ENCODE measurements around the gene PEX3. TPM values are rescaled to one million over a fixed set of nuclear protein-coding genes. Genes with fewer than 3 reads are reported as not detected.

PEX3 gene
- total RNA-seq, 2 donors from 2014 or later, result 10.0 to 12.2 TPM

DNA sequence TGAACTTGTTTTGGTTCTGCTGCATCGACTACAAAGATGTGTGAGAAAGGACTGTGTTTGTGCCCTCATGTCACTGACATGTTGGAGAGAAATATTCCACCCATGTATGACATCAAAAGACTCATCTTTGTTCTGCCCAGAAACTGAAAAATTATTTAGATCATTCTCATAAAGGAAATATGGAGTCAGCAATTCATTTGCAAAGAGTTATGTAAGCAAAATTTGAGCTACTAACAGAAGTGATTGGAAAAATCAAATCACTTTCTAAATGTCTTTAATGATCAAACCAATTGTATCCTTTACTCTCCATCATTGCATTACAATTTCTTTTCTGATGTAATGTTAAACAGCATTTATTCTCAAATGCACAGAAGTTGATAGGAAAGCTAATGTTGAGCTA is 19.4 kb upstream of the PEX3 start:
- Histone ChIP-seq H3K4me3 (ENCODE audit: low read length) (no peak overlapping the region), H3K9ac (ENCODE audit: extremely low read depth, low read length, poor library complexity, severe bottlenecking) (no peak overlapping the region), H3K36me3 (ENCODE audit: control insufficient read depth, insufficient read depth, low read length) (peaks cover 12% of the 10 kb centered on the region), H3K27ac (ENCODE audit: low read depth, low read length) (no peak overlapping the region), H3K4me1 (ENCODE audit: control insufficient read depth, insufficient read depth, low read length) (no peaks in the 10 kb centered on the region), H3K9me3 (ENCODE audit: control insufficient read depth, low read length) (no peaks in the 10 kb centered on the region), H3K27me3 (ENCODE audit: control insufficient read depth, insufficient read depth, low read length, poor library complexity, severe bottlenecking) (no peaks in the 10 kb centered on the region)
- Mint-ChIP-seq H3K27ac (no peak overlapping the region), H3K4me3 (no peak overlapping the region), H3K9me3 (no peaks in the 10 kb centered on the region), H3K36me3 (ENCODE audit: low read depth) (peaks cover 2% of the 10 kb centered on the region), H3K27me3 (ENCODE audit: insufficient read depth) (no peaks in the 10 kb centered on the region), H3K4me1 (no peaks in the 10 kb centered on the region)
- WGBS, 2 experiments (ENCODE audit: insufficient coverage in 1 of 2, insufficient read length in 1 of 2), result 86 to 94% methylated on average over 1 of the region's 1 CpG
- DNase-seq, result no peak
- TF ChIP-seq CTCF (conservative IDR thresholded peaks at IDR 0.05), result no peak

DNA sequence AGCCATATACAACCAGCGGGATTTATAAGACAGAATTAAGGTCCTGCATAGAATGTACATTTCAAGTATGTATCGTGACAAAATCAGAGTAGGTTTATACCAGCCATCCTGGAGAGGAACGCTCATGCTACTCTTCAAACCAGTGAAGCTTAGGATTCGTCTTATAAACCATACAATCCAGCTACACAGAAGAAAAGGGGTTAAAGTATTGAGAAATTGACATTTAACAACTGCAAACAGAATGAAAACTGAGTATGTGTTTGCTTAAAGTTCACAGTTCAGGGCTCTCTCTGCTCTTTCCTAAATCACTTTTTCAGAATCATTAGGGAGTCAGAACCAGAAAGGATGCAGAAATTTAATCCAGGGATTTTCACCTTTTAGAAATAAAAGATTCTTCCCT is 18.0 kb upstream of the PEX3 start:
- Histone ChIP-seq H3K9ac (ENCODE audit: extremely low read depth, low read length, poor library complexity, severe bottlenecking) (no peak overlapping the region), H3K4me1 (ENCODE audit: control insufficient read depth, insufficient read depth, low read length) (no peaks in the 10 kb centered on the region), H3K36me3 (ENCODE audit: control insufficient read depth, insufficient read depth, low read length) (peaks cover 10% of the 10 kb centered on the region), H3K4me3 (ENCODE audit: low read length) (no peak overlapping the region), H3K9me3 (ENCODE audit: control insufficient read depth, low read length) (no peaks in the 10 kb centered on the region), H3K27me3 (ENCODE audit: control insufficient read depth, insufficient read depth, low read length, poor library complexity, severe bottlenecking) (no peaks in the 10 kb centered on the region), H3K27ac (ENCODE audit: low read depth, low read length) (no peak overlapping the region)
- no peak for DNase-seq
- H3K4me1 Mint-ChIP-seq, result no peaks in the 10 kb centered on the region
- TF ChIP-seq CTCF (conservative IDR thresholded peaks at IDR 0.05), result no peak
- H3K36me3 Mint-ChIP-seq (ENCODE audit: low read depth), result peaks cover 4% of the 10 kb centered on the region
- 96 to 100% methylated on average over 2 to 4 of the region's 4 CpGs for WGBS, 2 experiments (ENCODE audit: insufficient coverage in 1 of 2, insufficient read length in 1 of 2)
- H3K9me3 Mint-ChIP-seq, result no peaks in the 10 kb centered on the region
- no peaks in the 10 kb centered on the region for H3K27me3 Mint-ChIP-seq (ENCODE audit: insufficient read depth)
- H3K27ac Mint-ChIP-seq, result no peak overlapping the region
- H3K4me3 Mint-ChIP-seq, result no peak overlapping the region

DNA sequence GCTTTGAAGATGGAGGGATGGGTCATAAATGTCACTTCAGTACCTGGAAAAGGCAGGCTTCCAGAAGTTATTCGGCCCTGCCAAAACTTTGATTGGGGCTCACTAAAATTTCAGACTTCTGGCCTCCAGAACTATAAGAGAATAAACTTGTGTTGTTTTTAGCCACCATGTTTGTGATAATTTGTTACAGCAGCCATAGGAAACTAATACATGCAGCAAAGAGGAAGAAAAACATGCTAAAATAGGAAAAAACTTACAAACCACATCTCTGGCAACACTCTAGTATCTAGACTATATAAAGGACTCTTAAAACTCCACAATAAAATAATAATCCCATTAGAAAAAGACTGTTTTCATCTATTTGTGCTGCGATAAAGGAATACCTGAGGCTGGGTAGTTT is 9.6 kb upstream of the PEX3 start:
- WGBS, 2 experiments (ENCODE audit: insufficient coverage in 1 of 2, insufficient read length in 1 of 2), result 99% methylated on average over 2 of the region's 2 CpGs; no CpG with 5 or more reads in 1 of the 2 experiments
- no peak overlapping the region for H3K4me3 Mint-ChIP-seq
- peaks cover 11% of the 10 kb centered on the region for H3K36me3 Mint-ChIP-seq (ENCODE audit: low read depth)

More for the DNA sequence above, 9.6 kb upstream of the PEX3 start:
- Histone ChIP-seq H3K27me3 (ENCODE audit: control insufficient read depth, insufficient read depth, low read length, poor library complexity, severe bottlenecking) (no peaks in the 10 kb centered on the region), H3K4me3 (ENCODE audit: low read length) (no peak overlapping the region), H3K4me1 (ENCODE audit: control insufficient read depth, insufficient read depth, low read length) (no peaks in the 10 kb centered on the region), H3K27ac (ENCODE audit: low read depth, low read length) (no peak overlapping the region), H3K36me3 (ENCODE audit: control insufficient read depth, insufficient read depth, low read length) (peaks cover 22% of the 10 kb centered on the region), H3K9me3 (ENCODE audit: control insufficient read depth, low read length) (no peaks in the 10 kb centered on the region), H3K9ac (ENCODE audit: extremely low read depth, low read length, poor library complexity, severe bottlenecking) (no peak overlapping the region)
- no peaks in the 10 kb centered on the region for H3K27me3 Mint-ChIP-seq (ENCODE audit: insufficient read depth)
- H3K9me3 Mint-ChIP-seq, result no peaks in the 10 kb centered on the region
- DNase-seq, result no peak
- no peaks in the 10 kb centered on the region for H3K4me1 Mint-ChIP-seq
- no peak for TF ChIP-seq CTCF (conservative IDR thresholded peaks at IDR 0.05)
- H3K27ac Mint-ChIP-seq, result no peak overlapping the region
